ENCODE results near the gene SLIT3. TPM values are rescaled to one million over a fixed set of nuclear protein-coding genes. Genes with fewer than 3 reads are reported as not detected.

SLIT3 gene
- total RNA-seq, 4 donors from 2014 or later: 41.1 to 86.6 (median 62.7) TPM

GRCh38 chr5:168768172-168768571 lies 532.8 kb downstream of the SLIT3 start:
- DNase-seq (ENCODE audit: extremely low spot score): no peak
- Histone ChIP-seq H3K9me3 (no peaks in the 10 kb centered on the region), H3K27ac (replicated peaks in 1 of 4) (no peak overlapping the region), H3K4me3 (no peak overlapping the region), H3K4me1 (no peaks in the 10 kb centered on the region), H3K27me3 (no peaks in the 10 kb centered on the region), H3K36me3 (peaks cover 0 to 41% (median 22%) of the 10 kb centered on the region in 4 donors)
- intact Hi-C loops (cut with DNase I): no loop called here
- WGBS: 87% methylated on average over 13 of the region's 13 CpGs
- no peak for TF ChIP-seq POLR2A (IDR thresholded peaks at IDR 0.05; ENCODE audit: low read depth)
- no peak for TF ChIP-seq POLR2AphosphoS5 (IDR thresholded peaks at IDR 0.05)
- TF ChIP-seq, protein P1, sequence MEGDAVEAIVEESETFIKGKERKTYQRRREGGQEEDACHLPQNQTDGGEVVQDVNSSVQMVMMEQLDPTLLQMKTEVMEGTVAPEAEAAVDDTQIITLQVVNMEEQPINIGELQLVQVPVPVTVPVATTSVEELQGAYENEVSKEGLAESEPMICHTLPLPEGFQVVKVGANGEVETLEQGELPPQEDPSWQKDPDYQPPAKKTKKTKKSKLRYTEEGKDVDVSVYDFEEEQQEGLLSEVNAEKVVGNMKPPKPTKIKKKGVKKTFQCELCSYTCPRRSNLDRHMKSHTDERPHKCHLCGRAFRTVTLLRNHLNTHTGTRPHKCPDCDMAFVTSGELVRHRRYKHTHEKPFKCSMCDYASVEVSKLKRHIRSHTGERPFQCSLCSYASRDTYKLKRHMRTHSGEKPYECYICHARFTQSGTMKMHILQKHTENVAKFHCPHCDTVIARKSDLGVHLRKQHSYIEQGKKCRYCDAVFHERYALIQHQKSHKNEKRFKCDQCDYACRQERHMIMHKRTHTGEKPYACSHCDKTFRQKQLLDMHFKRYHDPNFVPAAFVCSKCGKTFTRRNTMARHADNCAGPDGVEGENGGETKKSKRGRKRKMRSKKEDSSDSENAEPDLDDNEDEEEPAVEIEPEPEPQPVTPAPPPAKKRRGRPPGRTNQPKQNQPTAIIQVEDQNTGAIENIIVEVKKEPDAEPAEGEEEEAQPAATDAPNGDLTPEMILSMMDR (IDR thresholded peaks at IDR 0.05): no peak
- no peak for TF ChIP-seq EP300 (IDR thresholded peaks at IDR 0.05)

GRCh38 chr5:168766426-168766700 lies 534.6 kb downstream of the SLIT3 start:
- Histone ChIP-seq H3K36me3 (peaks cover 0 to 41% (median 15%) of the 10 kb centered on the region in 4 donors), H3K27ac (replicated peaks in 1 of 4) (no peak overlapping the region)
- intact Hi-C loops (cut with DNase I): no loop called here

DNA sequence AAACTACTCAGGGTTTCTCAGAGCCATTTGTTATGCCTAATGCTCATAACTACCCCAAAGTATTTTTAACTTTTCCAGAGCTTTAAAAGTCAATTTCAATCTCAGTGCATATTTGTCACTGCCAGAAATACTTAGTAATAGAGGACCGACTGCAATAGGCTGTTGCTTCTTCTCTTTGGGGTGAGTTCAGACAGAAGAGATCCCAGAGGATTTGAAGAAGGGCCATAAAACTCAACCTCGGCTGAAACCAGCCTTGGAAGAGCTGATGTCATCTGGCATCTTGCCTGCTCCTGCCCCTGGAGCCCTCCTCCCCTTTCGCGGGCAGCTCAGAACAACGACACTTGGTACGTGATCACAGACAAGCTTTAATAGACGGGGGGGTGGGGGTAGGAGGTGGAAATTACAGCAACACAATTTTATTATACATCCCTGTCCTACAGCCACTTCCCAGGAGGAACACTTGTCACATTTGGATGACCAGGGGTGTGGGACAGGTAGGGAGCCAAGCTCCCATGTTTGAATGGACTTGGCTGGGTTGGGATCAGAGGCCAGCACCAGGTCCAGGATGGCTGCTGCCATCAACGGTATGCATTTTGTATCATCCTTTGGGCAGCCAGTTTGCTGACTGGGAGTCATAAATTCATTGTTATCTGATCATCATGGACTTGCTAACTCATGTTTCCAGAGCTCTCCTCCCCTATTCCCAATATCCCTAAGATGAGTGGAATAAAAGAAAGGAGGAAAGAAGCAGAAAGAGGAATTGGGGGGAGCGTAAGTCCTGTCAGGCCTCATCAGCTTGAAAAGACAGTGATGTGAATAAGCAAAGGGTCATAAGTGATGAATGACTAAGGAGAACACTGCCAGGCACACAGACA lies 535.2 kb downstream of the SLIT3 start:
- no peak overlapping the region for H3K4me3 ChIP-seq
- no peak for DNase-seq (ENCODE audit: extremely low spot score)
- H3K4me1 ChIP-seq: no peaks in the 10 kb centered on the region
- peaks cover 0 to 41% (median 18%) of the 10 kb centered on the region in 4 donors for H3K36me3 ChIP-seq
- intact Hi-C loops (cut with DNase I): no loop called here
- TF ChIP-seq POLR2AphosphoS5 (IDR thresholded peaks at IDR 0.05): no peak
- no peak for TF ChIP-seq EP300 (IDR thresholded peaks at IDR 0.05)
- no peak for TF ChIP-seq POLR2A (IDR thresholded peaks at IDR 0.05; ENCODE audit: low read depth)
- TF ChIP-seq, protein P1 (IDR thresholded peaks at IDR 0.05): no peak
- H3K9me3 ChIP-seq: no peaks in the 10 kb centered on the region
- WGBS: 61% methylated on average over 5 of the region's 9 CpGs
- no peaks in the 10 kb centered on the region for H3K27me3 ChIP-seq
- no peak overlapping the region for H3K27ac ChIP-seq (replicated peaks in 1 of 4)

More at GRCh38 chr5:168766426-168766700, 534.6 kb downstream of the SLIT3 start:
- Histone ChIP-seq H3K4me1 (no peaks in the 10 kb centered on the region), H3K4me3 (no peak overlapping the region), H3K9me3 (no peaks in the 10 kb centered on the region), H3K27me3 (no peaks in the 10 kb centered on the region)
- WGBS: 82% methylated on average over 2 of the region's 2 CpGs
- TF ChIP-seq, protein P1 (IDR thresholded peaks at IDR 0.05): no peak
- TF ChIP-seq POLR2AphosphoS5 (IDR thresholded peaks at IDR 0.05): no peak
- TF ChIP-seq EP300 (IDR thresholded peaks at IDR 0.05): no peak
- no peak for TF ChIP-seq POLR2A (IDR thresholded peaks at IDR 0.05; ENCODE audit: low read depth)
- no peak for DNase-seq (ENCODE audit: extremely low spot score)

- Histone ChIP-seq H3K4me3 (no peak overlapping the region), H3K4me1 (no peaks in the 10 kb centered on the region), H3K9me3 (no peaks in the 10 kb centered on the region), H3K36me3 (peaks cover 0 to 43% (median 19%) of the 10 kb centered on the region in 4 donors), H3K27ac (replicated peaks in 1 of 4) (no peak overlapping the region), H3K27me3 (no peaks in the 10 kb centered on the region)
- TF ChIP-seq, protein P1 (IDR thresholded peaks at IDR 0.05): no peak
- TF ChIP-seq EP300 (IDR thresholded peaks at IDR 0.05) (no peak), POLR2A (IDR thresholded peaks at IDR 0.05; ENCODE audit: low read depth) (no peak), POLR2AphosphoS5 (IDR thresholded peaks at IDR 0.05) (no peak)
- DNase-seq (ENCODE audit: extremely low spot score): no peak
- WGBS: 87% methylated on average over 15 of the region's 15 CpGs
- intact Hi-C loops (cut with DNase I): no loop called here
These were observed 535.8 kb downstream of the SLIT3 start for GRCh38 chr5:168765086-168765550.

Data from esophagus muscularis mucosa (tissue), 4 donors.